C4-2B (cell line): ENCODE measurements around the gene KLK11.
"Not testable (repeated sequence)": the region's sequence is repeated elsewhere in the genome, so short reads cannot be mapped to it uniquely, and the experiment has no call there.

Experiments used
- H3K27ac ChIP-seq: fragments of 450-650 bp; 2 replicates; pipeline ENCODE4 v1.5.1; 2017
- CTCF ChIP-seq: fragments of 450-650 bp; conservative IDR thresholded peaks from 2 replicates; pipeline ENCODE4 v1.5.1; 2017; ENCODE audit warnings: mild to moderate bottlenecking
- ZFX ChIP-seq: fragments of 450-650 bp; IDR thresholded peaks from 2 replicates; pipeline ENCODE4 v1.6.1; 2017

KLK11 gene

DNA sequence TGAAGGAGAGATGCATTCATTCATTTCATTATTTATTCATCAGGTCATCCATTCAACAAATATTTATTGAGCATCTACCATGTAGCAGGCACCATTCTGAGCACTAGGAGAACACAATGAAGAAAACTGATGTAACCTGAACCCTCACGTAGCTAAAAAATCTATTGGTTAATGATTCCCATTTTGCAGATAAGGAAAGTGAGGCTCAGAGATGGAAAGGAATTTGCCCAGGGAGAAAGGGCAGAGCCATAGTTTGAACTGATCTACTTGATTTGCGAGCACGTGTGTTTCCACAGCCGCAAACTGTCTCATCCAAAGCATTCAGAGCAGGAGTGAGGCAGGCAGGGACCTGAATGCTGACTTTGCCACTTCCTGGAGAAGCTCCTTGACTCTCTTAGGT is 27.7 kb downstream of the KLK11 start:
- H3K27ac ChIP-seq = no peak overlapping the region
- TF ChIP-seq ZFX (no peak), CTCF (no peak)

GRCh38 chr19:50998061-50998460 is 28.4 kb downstream of the KLK11 start:
- TF ChIP-seq CTCF (no peak), ZFX (no peak)
- no peak overlapping the region for H3K27ac ChIP-seq

DNA sequence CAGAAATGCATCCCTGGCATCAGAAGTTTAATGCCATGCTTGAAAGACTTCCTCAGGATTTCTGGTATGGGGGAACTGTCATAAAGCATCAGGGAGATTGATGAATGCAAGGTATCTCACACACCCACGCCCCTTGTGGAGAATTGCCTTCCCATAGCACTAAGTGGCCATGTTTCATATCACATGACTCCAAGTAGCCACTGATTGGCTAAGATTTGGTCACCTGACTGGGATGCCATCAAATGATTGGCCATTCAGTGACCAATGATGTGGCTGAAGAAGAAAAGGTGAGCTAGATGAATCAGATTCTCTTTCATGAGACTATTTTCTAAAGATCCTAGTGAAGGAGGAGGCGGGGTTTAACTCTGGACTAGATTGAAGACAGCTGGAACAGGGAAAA is 32.3 kb downstream of the KLK11 start:
- H3K27ac ChIP-seq = no peak overlapping the region
- no peak for TF ChIP-seq CTCF
- no peak for TF ChIP-seq ZFX

DNA sequence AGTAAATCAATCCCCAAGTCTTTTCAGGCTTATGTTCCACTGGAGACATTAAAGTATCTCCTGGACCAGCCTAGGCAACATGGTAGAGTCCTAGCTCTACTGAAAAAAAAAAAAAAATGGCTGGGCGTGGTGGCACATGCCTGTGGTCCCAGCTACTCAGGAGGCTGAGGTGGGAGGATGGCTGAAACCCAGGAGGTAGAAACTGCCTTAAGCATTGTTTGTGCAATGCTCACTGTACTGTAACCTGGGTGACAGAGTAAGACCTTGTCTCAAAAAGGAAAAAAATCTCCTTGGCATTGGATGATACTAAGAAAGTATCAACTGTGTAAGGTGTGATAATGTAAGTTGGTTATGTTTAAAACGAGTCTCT is 33.8 kb downstream of the KLK11 start:
- TF ChIP-seq CTCF (no peak), ZFX (no peak)
- no peak overlapping the region for H3K27ac ChIP-seq

DNA sequence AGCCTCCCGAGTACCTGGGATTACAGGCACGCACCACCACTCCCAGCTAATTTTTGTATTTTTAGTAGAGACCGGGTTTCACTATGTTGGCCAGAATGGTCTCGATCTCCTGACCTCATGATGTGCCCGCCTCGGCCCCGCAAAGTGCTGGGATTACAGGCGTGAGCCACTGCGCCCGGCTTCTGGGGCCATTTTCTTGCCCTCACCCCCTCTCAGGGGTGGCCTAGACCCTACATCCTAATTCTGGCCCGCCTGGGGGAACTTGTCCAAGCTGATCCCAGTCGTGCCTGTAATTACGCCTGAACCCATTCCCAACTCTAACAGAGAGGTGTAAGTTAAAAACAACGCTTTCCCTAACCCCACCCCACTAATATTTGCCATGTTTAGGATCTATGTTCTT is 42.0 kb downstream of the KLK11 start:
- H3K27ac ChIP-seq = not testable (repeated sequence)

GRCh38 chr19:50983625-50984292 is 42.7 kb downstream of the KLK11 start, which contains the start of gene KLK7:
KLK7 (minus strand) TSS chr19:50983917; CDS start chr19:50982399, 1,518 bp downstream.
- TF ChIP-seq CTCF (no peak), ZFX (no peak)
- no peak within 1 kb of the TSS for H3K27ac ChIP-seq

DNA sequence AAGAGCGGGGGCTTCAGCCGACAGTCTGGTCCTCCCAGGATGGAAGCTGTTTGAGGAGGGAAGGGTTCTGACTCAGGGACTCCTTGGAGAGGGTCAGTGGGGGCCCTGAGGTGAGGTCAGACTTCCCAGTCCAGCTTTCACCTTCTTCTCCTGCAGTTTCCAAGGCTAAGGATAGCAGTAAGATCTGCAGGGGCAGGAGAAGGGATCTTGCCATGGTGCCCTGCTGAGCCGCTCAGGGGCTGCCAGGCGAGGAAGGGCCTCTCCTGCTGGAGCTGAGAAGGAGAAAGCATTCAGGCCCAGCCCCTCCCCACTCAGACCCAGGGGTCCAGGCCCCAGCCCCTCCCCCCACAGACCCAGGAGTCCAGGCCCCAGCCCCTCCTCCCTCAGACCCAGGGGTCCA is 44.2 kb downstream of the KLK11 start:
- TF ChIP-seq ZFX (no peak), CTCF (no peak)
- no peak overlapping the region for H3K27ac ChIP-seq

DNA sequence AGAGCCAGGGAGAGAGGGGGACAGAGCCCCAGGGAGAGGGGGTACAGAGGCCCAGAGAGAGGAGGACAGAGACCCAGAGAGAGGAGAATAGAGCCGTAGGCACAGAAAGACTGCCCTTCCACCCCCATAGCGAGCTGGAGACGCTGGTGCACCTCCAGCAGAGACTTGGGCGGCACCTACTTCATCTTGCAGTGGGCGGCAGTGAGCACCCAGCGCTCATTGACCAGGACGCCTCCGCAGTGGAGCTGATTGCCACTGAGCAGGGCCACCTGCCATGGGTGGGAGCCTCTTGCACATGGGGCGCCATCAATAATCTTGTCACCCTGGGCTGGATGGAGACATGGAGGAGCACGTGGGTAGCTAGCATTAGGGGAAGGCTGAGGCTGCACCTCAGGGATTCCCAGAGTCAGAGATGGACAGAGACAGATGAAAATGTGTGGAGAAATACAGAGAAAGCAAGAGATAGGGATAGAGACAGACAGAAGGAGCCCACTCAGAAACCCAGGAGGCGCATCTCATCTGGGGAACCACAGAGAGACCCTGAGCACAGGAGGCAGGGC is 44.7 kb downstream of the KLK11 start:
- no peak overlapping the region for H3K27ac ChIP-seq
- TF ChIP-seq ZFX (no peak), CTCF (no peak)
